NCI-H345 treated with DMSO at 0.1 percent for 48 hours (cell line): ENCODE data around the gene CHRNB2.

Experiments used
- DNase-seq: peaks from one replicate; lab custom pipeline; 2025; ENCODE audit not compliant: unreplicated experiment; lab: John Stamatoyannopoulos, UW

Gene CHRNB2

GRCh38 chr1:154609398-154610380 lies 42.1 kb downstream of the CHRNB2 start:
- no peak for DNase-seq

DNA sequence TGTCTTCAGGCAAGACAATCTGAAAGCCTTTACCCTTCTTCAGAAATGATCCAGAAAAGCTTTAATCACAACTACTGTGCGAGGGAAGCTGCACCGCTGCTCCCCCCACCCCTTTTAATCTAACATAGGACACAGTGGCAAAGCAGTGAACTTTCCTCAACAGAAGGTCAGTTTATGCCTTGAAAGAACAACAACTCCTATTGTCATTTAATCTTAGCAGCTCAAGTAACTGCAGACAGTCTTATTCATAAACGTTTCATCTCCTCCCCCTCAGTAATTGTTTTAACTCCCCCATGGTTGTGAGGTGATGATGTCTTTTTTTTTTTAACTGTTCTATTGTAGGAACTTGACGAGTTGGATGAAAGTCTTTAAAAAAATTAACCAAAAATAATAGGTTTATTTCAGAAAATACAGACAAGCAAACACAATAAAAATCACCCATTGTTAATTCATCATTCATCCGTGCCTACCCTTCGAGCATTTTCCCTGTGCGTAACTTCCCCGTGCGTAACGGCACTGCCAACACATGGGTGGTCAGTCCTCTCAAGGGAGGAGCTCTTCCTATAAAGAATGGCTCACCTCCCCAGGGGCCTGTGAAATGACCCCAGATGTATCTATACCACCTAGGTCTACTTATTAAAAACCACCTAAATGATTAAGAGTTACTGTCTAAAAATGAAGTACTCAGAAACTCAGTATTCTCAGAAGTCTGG lies 43.7 kb downstream of the CHRNB2 start:
- no peak for DNase-seq

DNA sequence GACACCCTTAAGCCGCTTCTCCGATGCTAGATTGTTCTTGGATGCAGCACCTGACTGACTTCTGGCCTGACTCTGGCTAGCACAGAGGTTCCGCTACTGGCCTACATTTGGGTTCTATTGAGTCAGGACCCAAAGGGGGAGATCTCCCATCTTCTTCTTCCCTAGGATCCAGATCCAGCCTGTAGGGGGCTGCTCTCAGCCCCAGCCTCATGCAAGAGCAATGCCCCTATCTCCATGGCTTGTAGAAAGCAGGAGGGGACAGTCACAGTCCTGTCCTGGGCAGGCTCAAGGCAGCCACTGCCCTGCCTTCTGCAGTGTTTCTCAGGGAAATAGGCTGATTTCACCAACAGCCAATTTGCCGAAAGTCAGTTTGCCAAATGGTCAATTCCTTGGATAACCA lies 46.7 kb downstream of the CHRNB2 start:
- no peak for DNase-seq

DNA sequence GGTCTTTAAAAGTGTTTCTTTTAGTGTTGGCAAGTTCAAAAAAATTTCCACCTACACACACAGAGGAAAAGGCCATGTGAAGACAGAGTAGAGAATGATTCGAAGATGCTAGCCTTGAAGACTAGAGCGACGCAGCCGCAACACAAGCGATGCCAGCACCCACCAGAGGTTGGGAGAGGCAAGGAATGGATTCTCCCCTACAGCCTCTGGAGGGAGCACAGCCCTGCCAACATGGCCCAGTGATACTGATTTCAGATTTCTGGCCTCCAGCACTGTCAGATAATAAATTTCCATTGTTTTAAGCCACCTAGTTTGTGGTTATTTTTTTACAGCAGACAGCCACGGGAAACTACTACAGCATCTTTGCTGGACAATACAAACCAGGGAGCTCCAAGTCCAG lies 47.3 kb downstream of the CHRNB2 start:
- no peak for DNase-seq

DNA sequence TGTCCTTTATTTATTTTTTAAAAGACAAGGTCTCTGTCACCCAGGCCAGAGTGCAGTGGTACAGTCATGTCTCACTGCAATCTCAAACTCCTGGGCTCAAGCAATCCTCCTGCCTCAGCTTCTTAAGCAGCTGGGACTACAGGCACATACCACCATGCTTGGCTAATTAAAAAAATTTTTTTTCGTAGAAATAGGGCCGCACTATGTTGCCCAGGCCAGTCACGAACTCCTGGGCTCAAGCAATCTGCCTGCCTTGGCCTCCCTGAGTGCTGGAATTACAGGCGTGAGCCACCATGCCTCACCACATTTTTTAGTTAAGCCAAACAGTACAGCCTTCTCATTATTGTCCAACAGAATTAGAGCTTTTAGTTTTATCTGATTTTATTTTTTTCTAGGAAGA lies 47.8 kb downstream of the CHRNB2 start:
- DNase-seq, result no peak

DNA sequence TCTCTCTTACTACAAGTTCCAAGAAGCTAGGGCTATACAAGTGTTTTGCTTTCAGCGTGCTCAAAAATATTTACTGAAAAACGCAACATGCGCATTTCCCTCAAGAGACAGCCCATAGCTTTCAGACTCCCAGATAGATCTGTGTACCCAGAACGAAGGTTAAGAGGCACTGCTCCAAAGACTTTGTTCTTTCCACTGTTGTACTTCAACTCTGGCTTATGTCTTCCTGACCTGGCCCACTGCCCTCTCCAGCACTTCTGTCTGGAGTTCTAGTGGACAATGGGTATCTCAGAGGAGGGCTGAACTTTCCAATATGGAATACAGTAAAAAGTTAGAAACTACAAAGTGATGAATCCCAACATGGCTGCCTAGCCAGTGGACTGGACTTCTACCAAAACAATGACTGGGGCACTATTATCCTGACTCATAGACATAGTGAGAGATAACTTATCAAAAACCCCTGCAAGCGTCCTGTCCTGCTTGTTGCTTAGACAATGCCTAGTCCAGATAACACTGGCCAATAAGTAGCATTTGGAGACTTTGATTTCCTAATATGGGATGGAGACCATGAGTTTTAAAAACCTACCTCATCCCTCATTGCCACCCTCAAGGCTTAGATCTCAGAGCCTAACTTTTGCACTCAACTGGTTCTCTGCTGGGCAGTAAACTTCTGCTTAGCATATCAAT lies 49.2 kb downstream of the CHRNB2 start:
- DNase-seq, result no peak

DNA sequence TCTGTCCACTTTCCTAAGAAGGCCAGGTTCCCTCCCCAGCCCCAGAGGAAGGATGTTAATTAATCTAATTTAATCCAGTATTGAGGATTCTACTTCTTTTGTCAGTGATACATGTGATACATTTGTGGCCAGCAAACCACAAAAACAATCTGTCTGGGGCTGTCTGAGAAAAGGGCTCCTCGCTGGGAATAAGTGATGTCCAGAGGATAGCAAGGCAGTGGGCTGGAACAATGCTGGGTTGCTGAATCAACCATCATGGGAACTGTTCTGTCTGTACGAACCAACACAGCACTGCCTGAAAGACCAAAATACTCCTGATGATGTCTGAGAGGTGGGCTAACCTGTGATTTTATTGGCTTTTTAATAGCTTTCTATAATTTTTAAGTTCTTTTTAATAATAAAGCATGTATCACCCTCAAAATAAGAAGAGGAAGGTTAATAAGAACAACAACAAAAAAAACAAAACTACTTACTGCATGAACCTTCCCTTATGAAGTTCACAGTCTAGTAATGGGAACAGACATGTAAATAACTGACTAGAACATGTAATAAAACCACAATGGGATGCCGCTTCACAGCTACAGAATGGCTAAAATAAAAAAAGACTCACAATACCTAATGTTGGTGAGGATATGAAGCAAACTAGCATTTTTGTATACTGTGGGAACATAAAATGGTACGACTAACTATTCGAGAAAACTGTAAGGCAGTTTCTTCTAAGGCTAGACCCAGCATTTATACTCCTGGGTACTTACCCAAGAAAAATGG lies 51.8 kb downstream of the CHRNB2 start:
- DNase-seq, result no peak

GRCh38 chr1:154620751-154621150 lies 53.2 kb downstream of the CHRNB2 start:
- no peak for DNase-seq

GRCh38 chr1:154621875-154622274 lies 54.3 kb downstream of the CHRNB2 start:
- no peak for DNase-seq

DNA sequence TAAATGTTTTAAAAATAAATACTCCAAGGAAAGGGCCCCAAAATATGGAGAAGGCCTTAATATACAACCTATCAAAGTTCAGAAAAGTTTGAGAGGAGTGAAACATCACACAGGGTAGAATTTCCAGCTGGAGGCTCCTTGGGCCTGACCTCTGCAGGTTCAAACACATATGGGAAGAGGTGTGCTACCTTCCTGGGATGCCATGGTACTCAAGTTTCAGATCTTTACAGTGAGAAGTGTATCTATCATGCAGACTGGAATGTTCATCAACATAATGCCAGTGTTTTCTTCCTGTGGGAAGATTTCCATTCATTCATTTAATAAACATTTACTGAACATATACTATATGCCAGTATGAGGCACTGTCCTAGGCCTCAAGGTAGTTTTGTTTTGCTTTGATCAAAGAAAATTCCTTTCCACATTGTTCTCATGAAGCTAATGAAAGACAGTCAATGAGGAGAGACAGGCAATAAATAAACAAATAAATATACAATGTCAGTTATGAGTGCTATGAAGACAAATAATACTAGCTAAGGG lies 55.0 kb downstream of the CHRNB2 start:
- no peak for DNase-seq

- no peak for DNase-seq
Observed at GRCh38 chr1:154623358-154623757, 55.8 kb downstream of the CHRNB2 start.

- DNase-seq, result no peak
Observed at GRCh38 chr1:154624746-154625643, 57.4 kb downstream of the CHRNB2 start.

DNA sequence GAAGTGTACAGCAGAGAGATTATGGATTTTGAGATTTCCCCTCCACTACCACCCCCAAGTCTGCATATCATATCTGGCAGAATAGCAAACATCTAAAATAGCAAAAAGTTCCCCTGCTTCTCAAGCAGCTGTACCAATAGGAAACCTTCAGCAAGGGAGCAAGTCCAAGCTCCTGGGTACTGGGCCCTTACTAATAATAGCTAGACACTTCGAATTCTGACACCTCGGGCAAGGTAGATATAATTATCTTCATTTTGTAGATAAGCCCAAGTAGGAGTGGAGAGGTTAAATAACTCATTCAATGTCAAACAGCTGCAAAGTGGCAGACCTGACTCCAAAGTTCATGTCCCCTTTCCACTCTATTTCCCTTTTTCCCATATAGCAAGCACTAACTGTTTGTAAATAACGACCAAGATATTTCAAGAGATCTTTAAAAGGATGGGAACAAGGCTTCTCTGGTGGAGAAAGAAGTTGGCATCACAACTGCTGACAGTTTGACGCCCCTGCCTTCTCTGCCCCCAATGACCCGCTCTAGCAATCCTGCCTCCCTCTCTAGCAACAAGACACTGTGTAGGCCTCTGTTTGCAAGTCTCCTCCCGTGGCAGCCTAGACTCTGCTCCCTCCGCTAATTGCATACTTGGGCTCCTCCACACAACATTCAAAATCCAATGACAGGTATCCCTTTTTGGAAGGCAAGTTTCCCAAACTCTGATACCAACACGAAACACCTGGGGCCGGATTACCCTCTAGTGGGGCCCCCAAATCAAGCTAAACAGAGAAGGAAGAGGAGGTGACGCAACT lies 59.1 kb downstream of the CHRNB2 start:
- no peak for DNase-seq

GRCh38 chr1:154627257-154628120 lies 59.9 kb downstream of the CHRNB2 start:
- peak; percentile 95 for DNase-seq

DNA sequence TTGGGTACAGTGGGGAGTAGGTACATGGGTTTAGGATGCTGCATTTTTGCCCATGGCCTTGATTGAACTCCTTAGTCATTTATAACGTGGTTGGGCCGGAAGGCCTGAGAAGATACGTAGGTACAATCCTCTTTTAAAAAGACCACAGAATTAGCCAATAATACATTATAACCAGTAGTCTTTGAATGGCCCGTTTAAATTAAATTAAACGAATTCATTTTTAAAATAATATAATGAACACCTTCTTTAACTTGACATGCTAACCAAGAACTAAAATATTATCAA lies 60.5 kb downstream of the CHRNB2 start:
- DNase-seq, result no peak

GRCh38 chr1:154629061-154629674 lies 61.6 kb downstream of the CHRNB2 start:
- DNase-seq, result no peak
